Activated CD4-positive, alpha-beta T cell treated with anti-CD3 and anti-CD28 coated beads, Interleukin-2, amount 50 U/mL, for 24 hours (primary cell): ENCODE results near the gene FAM168B.

ENCODE experiments used
- DNase-seq, 2 donors: peaks; one replicate each; pipeline ENCODE4 v3.0.0-alpha.2; 2020; ENCODE audit warnings: low read depth in 1 of 2, low spot score in 1 of 2

Gene FAM168B

DNA sequence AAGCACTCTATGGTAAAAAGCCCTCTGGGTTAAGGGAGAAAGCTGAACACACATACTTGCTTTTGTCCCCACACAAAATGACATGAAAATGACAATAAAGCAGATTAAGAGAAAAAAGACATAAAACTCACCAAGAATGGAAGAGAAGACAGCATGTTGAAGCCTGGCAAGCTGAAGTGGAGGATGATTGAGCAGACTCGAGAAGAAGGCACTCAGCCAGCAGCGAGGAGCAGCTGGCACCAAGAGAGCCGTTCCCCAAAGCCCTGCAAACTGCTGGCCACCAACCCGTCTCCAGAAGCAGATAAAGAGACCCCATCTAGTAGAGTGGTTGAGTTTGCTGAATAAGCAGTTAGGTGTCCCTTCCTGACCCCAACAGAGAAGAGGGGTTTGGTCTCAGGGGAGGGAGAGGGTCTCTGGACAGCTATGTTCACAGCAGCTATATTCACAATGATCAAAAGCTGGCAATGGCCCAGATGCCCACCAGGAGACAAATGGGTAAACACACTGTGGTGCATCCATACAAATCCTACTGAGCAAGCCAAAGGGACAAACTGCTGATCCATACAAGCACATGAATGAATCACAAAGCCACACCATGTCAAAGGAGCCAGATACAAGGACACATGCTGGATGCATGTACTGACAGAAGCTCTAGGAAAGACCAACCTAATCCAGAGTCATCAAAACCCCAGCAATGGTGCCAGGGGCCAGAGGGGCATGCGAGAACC lies 36.9 kb downstream of the FAM168B start:
- DNase-seq: no peak

GRCh38 chr2:131055169-131056065 lies 37.8 kb downstream of the FAM168B start:
- DNase-seq: no peak

DNA sequence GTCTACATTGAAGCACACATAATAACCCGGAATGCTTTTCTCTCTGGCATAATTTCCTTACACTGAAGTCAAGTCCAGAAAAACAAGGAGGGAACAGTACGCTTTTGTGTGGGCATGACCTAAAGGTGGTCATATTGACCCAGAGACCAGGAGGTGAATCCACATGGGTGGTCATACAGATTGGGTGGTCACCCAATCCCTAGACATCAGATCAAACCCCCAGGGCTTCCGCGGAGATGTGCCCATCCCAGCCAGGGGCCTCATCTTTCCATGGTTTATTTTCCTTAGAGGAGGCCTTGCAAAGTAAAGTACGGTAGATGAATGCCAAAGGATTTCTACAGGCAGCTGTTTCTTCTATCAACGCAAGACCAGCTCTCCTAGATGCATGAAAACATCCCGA lies 38.8 kb downstream of the FAM168B start:
- DNase-seq: no peak

- no peak for DNase-seq
These were observed 40.5 kb downstream of the FAM168B start for GRCh38 chr2:131052741-131053263.

DNA sequence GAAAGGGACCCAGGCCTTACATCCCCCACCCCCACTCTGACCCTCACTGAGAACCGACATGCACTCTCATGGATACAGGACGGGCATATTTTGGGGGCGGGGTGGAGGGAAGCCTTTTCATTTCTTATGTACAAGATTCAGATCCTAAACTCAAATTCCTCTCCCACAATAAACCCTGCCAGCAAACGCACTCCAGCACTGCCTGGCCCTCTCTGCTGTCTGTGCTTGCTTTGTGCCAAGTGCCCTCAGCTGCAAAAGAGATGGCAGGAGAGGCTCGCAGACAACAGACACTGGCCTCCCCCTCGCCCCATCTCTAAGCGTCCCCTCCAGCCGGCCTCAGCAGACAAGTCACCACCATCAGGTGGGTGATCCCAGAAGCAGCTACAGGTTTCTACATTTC lies 42.4 kb downstream of the FAM168B start:
- no peak for DNase-seq

DNA sequence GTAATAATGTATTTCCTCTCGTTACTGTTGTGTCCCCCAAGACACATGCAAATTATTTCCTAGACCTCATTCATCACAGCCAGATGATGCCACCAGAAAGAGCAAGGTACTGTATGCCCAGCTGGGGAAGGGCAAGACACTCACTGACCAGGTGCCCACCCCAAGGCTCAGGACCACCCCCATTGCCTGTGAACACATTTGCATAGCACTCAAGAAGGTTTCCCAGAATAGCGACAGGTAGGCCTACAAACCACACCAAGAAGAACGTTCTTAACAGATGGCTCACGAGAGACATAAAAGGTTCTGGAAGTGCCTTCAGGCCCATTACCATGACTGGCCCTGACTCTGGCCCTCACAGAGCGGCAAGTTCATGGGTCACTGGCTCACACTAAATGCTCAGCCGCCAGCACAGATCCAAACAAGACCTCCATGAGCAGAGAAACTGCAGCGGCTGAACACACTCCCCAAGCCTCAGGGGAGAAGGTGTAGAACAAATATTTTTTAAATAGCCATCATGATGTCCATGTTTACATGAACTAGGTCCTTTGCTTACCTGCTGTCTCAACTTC lies 44.0 kb downstream of the FAM168B start:
- DNase-seq: no peak

DNA sequence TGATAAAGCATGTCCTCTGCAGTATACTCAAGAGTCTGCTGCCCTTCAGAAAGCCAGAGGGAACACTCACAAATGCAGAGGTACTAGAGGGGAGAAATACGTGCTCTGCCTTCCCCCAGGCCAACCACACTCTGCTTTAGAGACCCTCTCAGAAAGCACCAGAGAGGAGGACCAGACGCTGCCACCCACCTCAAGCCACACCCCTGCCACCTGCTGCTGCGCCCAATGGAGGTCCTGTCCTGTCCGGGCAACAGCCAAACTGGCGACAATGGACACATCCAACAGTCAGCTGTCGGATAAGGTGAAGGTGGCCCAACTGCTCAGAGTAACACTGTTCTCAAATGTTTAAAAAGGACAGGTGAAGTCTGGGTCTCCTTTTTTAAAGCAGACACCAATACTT lies 44.6 kb downstream of the FAM168B start:
- DNase-seq: no peak

DNA sequence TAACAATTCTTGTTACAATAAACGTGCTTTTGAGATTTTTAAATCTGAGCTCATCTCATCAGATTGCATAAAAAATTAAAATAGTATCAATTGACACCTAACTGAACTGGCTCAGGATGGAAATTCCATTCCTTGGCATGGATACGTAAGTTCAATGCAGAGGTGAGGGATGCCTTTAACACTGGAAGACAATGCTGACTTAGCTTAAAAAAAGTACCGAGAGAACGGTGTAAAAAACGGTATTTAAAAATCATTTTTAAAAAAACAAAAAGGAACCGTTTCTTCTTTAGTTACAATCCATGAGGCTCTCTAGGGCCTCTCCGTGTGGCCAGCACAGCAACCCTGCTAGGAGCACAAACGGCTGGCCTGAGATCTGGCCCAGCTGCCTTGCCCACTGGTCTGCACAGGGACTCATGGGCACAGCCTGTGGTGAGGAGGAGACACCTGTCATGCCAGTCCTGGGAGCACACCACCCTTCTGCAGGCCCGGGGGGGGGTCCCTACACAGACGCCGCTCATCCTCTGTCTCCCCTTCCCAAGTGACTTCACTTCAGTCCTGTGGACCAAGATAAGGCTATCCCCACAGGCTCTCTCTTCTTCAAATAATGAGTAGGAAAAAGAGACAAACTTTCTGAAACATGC lies 45.2 kb downstream of the FAM168B start:
- no peak for DNase-seq

DNA sequence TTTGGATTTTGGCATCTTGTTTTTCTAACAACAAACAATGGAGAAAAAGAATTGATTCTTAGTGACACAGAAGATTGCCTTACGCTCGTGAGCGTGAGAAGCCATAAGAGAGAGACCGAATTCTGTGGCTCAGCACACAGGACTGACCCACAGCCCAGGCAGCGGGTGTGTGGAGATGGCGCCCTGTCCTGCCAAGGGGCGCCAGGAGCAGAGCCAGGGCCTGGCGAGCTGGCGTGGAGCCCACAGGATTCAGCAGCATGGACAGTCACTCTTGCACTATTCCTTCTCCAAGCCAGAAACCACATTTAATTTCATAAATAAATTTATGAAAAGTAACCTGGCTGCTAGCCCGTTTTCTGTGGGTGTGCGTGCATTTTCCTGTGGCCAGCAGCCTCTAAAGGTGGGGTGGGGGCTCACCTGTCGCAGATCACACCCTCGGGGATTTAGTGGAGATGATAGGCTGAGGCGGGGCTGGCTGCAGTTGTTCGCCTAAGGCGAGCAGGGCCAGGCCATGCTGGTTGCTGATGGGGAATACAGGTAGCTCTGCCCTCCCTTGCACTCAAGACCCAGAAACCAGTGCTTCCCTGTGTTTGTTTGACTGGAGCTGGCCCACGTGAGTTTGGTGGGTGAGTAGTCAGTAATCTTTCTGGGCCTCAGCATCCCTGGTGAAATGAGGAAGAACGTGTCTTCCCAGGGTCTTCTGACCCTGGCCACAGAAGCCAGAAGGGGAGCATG lies 46.2 kb downstream of the FAM168B start:
- DNase-seq: no peak

DNA sequence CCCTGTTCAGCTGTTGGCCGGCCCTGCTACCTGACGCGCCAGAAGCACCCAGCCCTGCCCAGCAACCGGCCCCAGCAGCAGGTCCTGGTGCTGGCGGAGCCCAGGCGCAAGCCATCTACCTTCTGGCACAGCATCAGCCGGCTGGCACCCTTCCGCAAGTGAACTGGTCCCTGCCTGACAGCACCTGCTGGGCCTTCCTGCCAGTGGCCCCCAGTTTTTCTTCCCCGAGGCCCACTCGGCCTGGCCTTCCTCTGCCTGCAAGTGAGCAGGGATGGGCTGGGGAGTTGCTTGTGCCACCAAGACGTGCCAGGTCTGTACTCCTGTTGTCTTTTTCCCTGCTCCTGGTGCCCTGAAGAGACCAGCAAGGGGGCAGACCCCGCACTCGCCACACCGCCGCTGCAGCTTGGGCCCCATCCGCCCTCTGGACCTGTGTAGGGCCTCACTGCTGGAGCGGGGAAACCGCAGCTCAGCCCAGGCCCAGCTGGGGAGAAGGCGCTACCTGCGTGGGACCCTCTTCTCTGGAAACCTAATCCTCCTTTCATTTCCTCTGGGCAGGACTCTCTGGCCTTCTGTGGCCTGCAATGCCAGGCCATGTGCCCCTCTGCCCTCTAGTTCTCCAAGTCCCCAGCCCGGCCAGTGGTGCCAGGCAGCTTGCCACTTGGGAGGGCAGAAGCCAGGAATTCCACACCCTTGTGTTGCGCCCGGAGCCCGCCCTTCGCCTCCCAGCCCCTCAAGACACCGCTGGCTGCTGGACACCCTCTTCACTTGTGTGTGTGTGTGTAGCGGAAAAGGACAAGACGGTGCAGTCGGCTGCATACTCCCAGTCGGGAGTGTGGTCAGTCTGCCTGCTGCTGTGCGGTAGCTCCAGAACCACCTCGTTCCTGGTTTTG lies 47.0 kb downstream of the FAM168B start:
- no peak for DNase-seq

DNA sequence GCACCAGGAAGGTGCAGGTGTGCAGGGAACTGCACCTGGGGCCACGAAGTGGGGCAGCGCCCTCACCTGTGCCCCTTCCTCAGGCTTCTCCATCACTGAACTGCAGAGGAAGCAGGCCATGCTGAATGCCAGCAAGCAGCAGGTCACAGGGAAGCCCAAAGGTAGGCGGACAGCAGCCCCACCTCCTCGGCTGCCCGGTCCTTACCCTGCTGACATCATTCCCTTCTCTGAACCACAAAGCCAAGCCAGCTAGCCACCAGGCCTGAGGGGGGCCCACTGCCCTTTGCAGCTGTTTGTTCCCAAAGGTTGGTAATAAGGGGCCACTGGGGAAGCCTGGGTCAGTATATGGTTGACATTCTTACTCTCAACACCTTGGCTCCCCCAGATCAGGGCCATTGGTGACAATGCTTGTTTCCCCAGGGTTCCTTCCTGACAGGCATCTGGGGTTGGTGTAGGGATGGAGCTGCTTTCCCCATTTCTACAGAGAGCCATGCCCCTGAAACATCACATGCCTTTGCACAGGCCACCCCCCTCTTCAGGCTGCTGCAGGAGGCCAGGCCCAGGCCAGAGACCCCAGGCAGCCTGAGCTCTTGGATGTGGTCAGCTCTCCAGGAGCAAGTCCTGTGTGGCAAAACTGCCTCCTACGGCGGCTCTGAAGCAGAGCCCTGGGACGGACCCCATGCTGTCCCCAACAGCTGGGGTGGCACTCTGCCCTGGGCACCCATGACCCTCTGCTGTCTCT lies 47.8 kb downstream of the FAM168B start:
- no peak for DNase-seq

DNA sequence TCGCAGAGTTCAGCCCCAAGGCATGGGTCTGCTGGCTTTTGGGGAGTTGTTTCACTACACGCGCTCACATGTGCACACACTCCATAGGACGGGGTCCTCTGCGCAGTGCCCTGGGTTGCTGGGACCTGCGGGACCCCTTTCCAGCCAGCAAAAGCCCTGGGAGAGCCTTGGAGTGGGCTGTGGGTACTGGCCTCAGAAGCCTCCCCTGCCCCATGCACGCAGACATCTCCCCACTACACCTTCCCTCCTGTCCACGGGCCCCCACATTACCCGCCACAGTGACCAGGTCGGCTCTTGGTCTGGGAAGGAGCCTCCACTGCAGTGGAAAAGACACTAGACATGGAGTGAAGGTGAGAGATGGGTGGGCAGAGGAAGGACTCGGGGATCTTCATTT lies 48.5 kb downstream of the FAM168B start:
- no peak for DNase-seq

DNA sequence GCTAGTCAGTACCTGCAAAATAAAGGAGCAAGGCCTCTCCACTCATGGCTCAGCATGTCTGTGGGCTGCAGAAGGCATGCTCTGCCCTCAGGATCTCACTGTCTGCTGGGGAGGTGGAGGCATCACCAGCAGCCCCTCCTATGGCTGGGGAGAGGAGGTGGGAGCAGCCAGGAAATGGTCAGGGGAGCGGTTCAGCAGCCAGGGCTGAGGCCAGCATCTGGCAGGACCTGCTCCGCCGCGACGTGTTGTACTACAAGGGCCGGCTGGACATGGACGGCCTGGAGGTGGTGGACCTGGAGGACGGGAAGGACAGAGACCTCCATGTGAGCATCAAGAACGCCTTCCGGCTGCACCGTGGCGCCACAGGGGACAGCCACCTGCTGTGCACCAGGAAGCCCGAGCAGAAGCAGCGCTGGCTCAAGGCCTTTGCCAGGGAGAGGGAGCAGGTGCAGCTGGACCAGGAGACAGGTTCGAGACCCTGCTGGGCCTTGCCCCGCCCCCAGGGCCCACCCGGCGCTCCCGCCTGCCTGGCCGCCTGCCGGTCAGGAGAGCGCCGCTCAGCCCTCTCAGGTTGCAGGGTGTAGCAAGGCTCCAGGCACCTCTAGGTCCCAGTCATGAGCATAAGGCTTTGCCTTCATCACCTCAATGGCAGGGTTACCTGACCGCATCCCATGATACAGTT lies 49.0 kb downstream of the FAM168B start:
- DNase-seq: no peak

DNA sequence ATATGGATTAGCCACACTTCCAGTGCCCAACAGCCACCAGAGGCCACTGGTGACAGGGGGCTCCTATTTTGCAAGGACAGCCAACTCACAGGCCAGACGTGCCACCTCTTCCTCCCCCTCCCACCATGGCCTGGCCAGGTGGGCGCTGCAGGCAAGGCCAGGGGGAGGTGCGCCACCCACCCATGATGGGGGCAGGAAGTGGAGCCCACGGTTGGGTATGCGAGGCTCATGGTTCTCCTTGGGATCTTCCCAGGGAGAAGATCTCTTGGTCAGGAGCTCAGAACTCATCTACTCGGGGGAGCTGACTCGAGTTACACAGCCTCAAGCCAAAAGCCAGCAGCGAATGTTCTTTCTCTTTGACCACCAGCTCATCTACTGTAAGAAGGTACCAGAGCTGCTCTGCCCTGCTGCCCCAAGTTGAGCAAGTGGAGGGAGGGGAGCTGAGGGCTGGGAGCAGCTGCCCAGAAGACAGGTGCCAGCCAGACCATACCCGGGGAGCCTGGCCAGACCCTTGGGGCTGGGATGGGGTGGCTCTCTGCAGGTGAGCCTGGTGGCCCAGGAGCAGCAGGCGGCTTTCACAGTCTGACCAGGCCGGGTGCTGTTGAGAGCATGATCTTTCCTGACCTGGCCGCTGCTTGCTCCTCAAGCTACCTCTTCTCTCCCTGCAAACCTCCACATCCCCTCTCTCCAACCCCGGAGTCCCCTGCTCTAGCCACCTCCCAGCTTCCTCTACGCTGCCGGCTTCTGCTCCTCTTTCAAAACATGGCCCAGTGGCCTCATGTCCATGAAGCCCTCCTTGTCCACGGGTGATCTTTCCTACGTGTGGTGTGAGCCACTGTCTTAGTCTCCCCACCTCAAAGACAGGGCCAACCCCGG lies 49.8 kb downstream of the FAM168B start:
- no peak for DNase-seq

DNA sequence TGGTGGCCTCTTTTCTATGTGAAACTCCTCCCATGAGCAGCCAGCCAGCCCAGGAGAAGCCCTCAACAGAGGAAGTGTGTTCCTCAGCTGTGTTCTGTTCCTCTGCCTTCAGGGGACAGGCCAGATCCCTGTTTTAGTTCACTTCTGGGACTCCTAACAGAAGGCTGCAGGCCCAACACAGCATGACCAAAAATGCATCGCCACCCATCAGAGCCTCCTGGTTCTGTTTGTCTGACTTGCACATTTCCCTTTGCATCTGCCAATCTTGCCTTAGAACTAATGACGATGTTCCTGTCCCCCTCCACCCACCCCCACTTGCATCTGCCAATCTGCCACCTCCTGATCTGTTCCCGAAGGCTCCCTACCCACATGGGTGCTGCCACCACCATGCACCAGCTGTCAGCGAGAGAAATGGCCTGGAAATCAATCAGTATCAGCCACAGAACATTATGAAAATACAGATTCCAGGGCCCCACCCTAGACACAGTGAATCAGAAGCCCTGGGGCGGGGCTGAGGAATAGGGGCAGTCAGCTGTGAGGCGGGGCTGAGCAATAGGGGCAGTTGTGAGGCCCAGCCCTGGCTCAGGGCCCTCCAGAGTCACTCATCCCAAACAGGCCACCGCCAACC lies 51.0 kb downstream of the FAM168B start:
- DNase-seq: no peak

- DNase-seq: no peak
These were observed 51.7 kb downstream of the FAM168B start for GRCh38 chr2:131041402-131042147.
